Neural progenitor cell (in vitro differentiated cells): ENCODE results near the gene PHACTR1. TPM values are rescaled to one million over a fixed set of nuclear protein-coding genes. Genes with fewer than 3 reads are reported as not detected.

Source experiments
- DNase-seq: peaks from one replicate; pipeline ENCODE4 v3.0.0-alpha.2; 2016; ENCODE audit warnings: low spot score
- H2AFZ ChIP-seq: fragments of 200-600 bp; sonication (generic); replicated peaks from 2 replicates; pipeline ENCODE4 v1.6.1; 2016; ENCODE audit warnings: antibody characterized with exemption
- H3F3A ChIP-seq: fragments of 200-600 bp; sonication (generic); 2 replicates; pipeline ENCODE4 v1.6.1; 2016; ENCODE audit warnings: antibody characterized with exemption, low read depth
- H3K27ac ChIP-seq: fragments of 200-600 bp; sonication (generic); 2 replicates; pipeline ENCODE4 v1.5.1; 2016; ENCODE audit warnings: mild to moderate bottlenecking
- H3K27me3 ChIP-seq: fragments of 200-600 bp; sonication (generic); 2 replicates; pipeline ENCODE4 v1.6.1; 2016; ENCODE audit warnings: mild to moderate bottlenecking, moderate library complexity
- H3K36me3 ChIP-seq: fragments of 200-600 bp; sonication (generic); 2 replicates; pipeline ENCODE4 v1.5.1; 2016
- H3K4me1 ChIP-seq: fragments of 200-600 bp; sonication (generic); 2 replicates; pipeline ENCODE4 v1.6.1; 2016; ENCODE audit warnings: mixed run types
- H3K4me2 ChIP-seq: fragments of 200-600 bp; sonication (generic); 2 replicates; pipeline ENCODE4 v1.6.1; 2016
- H3K4me3 ChIP-seq: fragments of 200-600 bp; sonication (generic); 2 replicates; pipeline ENCODE4 v1.5.1; 2016
- H3K79me2 ChIP-seq: fragments of 200-600 bp; sonication (generic); 2 replicates; pipeline ENCODE4 v1.6.1; 2016; ENCODE audit warnings: low read depth
- H3K9ac ChIP-seq: fragments of 200-600 bp; sonication (generic); 2 replicates; pipeline ENCODE4 v1.6.1; 2016
- H3K9me3 ChIP-seq: fragments of 200-600 bp; sonication (generic); 2 replicates; pipeline ENCODE4 v1.5.1; 2016; ENCODE audit warnings: low read depth
- H4K20me1 ChIP-seq: fragments of 200-600 bp; sonication (generic); 2 replicates; pipeline ENCODE4 v1.6.1; 2016; ENCODE audit warnings: low read depth
- H3K27ac Mint-ChIP-seq: 3 replicates; pipeline ENCODE4 v1.8.0; 2021; ENCODE audit warnings: mixed read lengths
- H3K27me3 Mint-ChIP-seq: 2 replicates; pipeline ENCODE4 v1.8.0; 2022; ENCODE audit warnings: low read depth, mild to moderate bottlenecking, inconsistent platforms, moderate library complexity, mixed read lengths; ENCODE audit not compliant: insufficient read depth
- H3K36me3 Mint-ChIP-seq: 3 replicates; pipeline ENCODE4 v1.8.0; 2021; ENCODE audit warnings: mixed read lengths
- H3K4me1 Mint-ChIP-seq: 3 replicates; pipeline ENCODE4 v1.8.0; 2021; ENCODE audit warnings: mixed read lengths
- H3K4me3 Mint-ChIP-seq: 3 replicates; pipeline ENCODE4 v1.8.0; 2021; ENCODE audit warnings: mild to moderate bottlenecking, moderate library complexity, mixed read lengths
- H3K9me3 Mint-ChIP-seq: 3 replicates; pipeline ENCODE4 v1.8.0; 2020; ENCODE audit warnings: mixed read lengths
- CTCF ChIP-seq: fragments of 200-600 bp; sonication (generic); IDR thresholded peaks from 2 replicates; pipeline ENCODE4 v1.5.1; 2017; ENCODE audit warnings: antibody characterized with exemption, mild to moderate bottlenecking
- EZH2 ChIP-seq: fragments of 200-600 bp; sonication (generic); IDR thresholded peaks from 2 replicates; pipeline ENCODE4 v1.6.1; 2017; ENCODE audit warnings: antibody characterized with exemption, mild to moderate bottlenecking, moderate library complexity
- EZH2phosphoT487 ChIP-seq: fragments of 200-600 bp; sonication (generic); IDR thresholded peaks from 2 replicates; pipeline ENCODE4 v1.6.1; 2017; ENCODE audit warnings: antibody characterized with exemption
- total RNA-seq: library from RNA; depleted of rRNA; stranded (reverse); fragments of >200 nt; gene quantifications from 2 replicates; pipeline ENCODE4 v1.2.3, GENCODE V29; 2015; ENCODE audit warnings: low replicate concordance

PHACTR1 gene
- total RNA-seq, 1 donor from 2014 or later: 2.4 TPM

DNA sequence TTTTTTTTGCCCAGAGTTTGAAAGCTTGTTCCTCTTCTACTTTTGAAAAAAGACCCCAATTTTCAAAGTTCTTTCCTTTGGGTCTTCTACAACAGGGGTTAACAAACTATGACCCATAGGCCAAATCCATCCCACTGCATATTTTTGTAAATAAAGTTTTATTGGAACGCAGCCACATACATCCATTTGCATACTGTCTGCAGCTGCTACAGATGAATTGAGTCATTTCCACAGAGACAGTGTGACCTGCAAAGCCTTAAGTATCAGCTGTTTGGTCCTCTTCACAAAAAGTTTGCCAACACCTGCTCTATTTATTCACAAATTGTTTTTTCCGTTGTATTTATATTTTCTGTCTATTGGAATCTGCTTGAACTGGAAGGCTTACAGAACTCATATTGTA, 422.6 kb downstream of the PHACTR1 start:
- Histone ChIP-seq H3K4me2 (no peak overlapping the region), H3F3A (no peaks in the 10 kb centered on the region), H3K36me3 (no peaks in the 10 kb centered on the region), H4K20me1 (no peaks in the 10 kb centered on the region), H3K9ac (no peak overlapping the region), H3K27me3 (no peaks in the 10 kb centered on the region), H2AFZ (no peak overlapping the region), H3K4me3 (no peak overlapping the region), H3K27ac (no peak overlapping the region), H3K9me3 (no peaks in the 10 kb centered on the region), H3K79me2 (no peaks in the 10 kb centered on the region), H3K4me1 (no peaks in the 10 kb centered on the region)
- no peak for TF ChIP-seq EZH2phosphoT487
- TF ChIP-seq EZH2: no peak
- TF ChIP-seq CTCF: no peak
- Mint-ChIP-seq H3K27me3 (no peaks in the 10 kb centered on the region), H3K27ac (no peak overlapping the region), H3K9me3 (peaks cover 4% of the 10 kb centered on the region), H3K36me3 (no peaks in the 10 kb centered on the region), H3K4me1 (peaks cover 14% of the 10 kb centered on the region), H3K4me3 (no peak overlapping the region)
- DNase-seq: no peak

GRCh38 chr6:13140980-13141379, 424.4 kb downstream of the PHACTR1 start:
- Histone ChIP-seq H4K20me1 (no peaks in the 10 kb centered on the region), H3K9ac (no peak overlapping the region), H3K4me2 (no peak overlapping the region), H3F3A (no peaks in the 10 kb centered on the region), H2AFZ (no peak overlapping the region), H3K9me3 (no peaks in the 10 kb centered on the region), H3K4me1 (no peaks in the 10 kb centered on the region), H3K27ac (no peak overlapping the region), H3K79me2 (no peaks in the 10 kb centered on the region), H3K36me3 (no peaks in the 10 kb centered on the region), H3K4me3 (no peak overlapping the region), H3K27me3 (no peaks in the 10 kb centered on the region)
- TF ChIP-seq CTCF: no peak
- no peak for TF ChIP-seq EZH2
- TF ChIP-seq EZH2phosphoT487: no peak
- H3K9me3 Mint-ChIP-seq: no peaks in the 10 kb centered on the region
- no peaks in the 10 kb centered on the region for H3K27me3 Mint-ChIP-seq
- no peak overlapping the region for H3K27ac Mint-ChIP-seq
- DNase-seq: no peak
- peaks cover 8% of the 10 kb centered on the region for H3K4me1 Mint-ChIP-seq
- no peaks in the 10 kb centered on the region for H3K36me3 Mint-ChIP-seq
- H3K4me3 Mint-ChIP-seq: no peak overlapping the region

DNA sequence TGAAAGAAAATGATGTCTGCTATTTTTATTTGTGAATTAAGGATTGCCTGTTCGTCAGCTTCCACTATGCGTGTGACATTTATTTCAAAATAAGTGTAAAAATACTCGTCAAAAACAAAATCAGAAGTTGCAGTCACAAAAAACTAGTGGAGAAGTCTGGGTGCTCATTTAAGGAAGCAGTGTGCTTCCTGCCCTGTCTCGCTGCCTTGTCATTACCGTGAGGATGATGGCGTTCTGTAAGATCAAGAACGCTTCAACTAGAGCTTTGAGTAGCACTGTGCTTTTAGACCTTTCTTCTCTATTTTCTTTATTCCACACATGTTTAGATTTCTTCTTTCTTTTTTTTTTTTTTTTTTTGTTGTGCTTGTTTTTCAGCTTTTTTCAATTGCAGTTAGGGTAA, 424.8 kb downstream of the PHACTR1 start:
- Mint-ChIP-seq H3K9me3 (no peaks in the 10 kb centered on the region), H3K36me3 (no peaks in the 10 kb centered on the region), H3K4me3 (no peak overlapping the region), H3K27me3 (no peaks in the 10 kb centered on the region), H3K4me1 (peaks cover 8% of the 10 kb centered on the region), H3K27ac (no peak overlapping the region)
- DNase-seq: no peak
- no peaks in the 10 kb centered on the region for H3K9me3 ChIP-seq
- no peaks in the 10 kb centered on the region for H3K79me2 ChIP-seq
- H3K4me1 ChIP-seq: no peaks in the 10 kb centered on the region
- no peaks in the 10 kb centered on the region for H3F3A ChIP-seq
- H4K20me1 ChIP-seq: no peaks in the 10 kb centered on the region
- no peak overlapping the region for H3K27ac ChIP-seq
- H3K9ac ChIP-seq: no peak overlapping the region
- no peaks in the 10 kb centered on the region for H3K36me3 ChIP-seq
- no peak overlapping the region for H3K4me2 ChIP-seq
- H3K4me3 ChIP-seq: no peak overlapping the region
- no peak for TF ChIP-seq EZH2
- TF ChIP-seq CTCF: no peak
- no peak for TF ChIP-seq EZH2phosphoT487
- no peaks in the 10 kb centered on the region for H3K27me3 ChIP-seq
- H2AFZ ChIP-seq: no peak overlapping the region
